Dedifferentiated amniotic fluid mesenchymal stem cell (primary cell): ENCODE results near the gene EIF5A.

Experiments used
- DNase-seq: peaks from one replicate; pipeline ENCODE4 v3.0.0-alpha.2; 2016; ENCODE audit errors: extremely low spot score

Gene EIF5A

GRCh38 chr17:7285679-7286078 is 21.7 kb upstream of the EIF5A start:
- DNase-seq: no peak

DNA sequence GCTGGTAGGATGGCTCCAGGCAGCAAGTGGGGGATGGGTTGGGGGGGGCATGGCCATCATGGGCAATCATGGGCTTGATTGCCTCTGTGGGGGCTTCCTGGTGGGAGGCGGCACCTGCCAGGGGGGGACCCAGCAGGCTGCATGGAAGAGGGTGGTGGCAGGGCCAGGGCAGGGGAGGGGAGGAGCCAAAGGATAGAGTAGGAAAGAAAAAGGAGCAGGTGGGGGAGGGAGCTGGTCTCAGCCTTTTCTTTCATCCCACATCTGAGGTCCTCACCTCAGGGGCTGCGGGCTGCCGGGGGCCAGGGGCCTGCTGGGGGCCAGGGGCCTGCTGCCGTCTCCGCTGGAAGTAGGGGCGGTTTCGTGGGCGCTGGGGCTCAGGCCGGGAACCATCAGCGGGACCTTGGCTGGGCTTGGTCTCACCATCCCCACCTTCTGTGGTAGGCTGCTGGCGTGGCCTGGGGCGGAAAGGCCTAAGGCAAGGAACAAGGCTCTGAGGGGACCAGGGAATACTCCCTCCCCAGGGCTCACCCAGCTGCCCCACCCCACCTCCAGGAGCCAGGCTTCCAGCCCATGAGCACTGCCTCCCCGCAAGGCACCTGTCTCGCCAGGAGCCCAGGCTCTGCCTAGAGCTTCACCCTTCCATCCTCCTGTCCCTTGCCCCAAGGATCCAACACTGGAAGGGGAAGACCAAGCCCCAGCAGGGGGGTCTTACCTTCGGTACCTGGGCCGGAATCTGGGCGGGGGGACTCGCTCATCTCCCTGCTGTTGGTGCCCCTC is 18.0 kb upstream of the EIF5A start:
- no peak for DNase-seq

- no peak for DNase-seq
Observed at GRCh38 chr17:7290166-7290565, 17.3 kb upstream of the EIF5A start.

GRCh38 chr17:7290685-7291084 is 16.7 kb upstream of the EIF5A start:
- DNase-seq: no peak

DNA sequence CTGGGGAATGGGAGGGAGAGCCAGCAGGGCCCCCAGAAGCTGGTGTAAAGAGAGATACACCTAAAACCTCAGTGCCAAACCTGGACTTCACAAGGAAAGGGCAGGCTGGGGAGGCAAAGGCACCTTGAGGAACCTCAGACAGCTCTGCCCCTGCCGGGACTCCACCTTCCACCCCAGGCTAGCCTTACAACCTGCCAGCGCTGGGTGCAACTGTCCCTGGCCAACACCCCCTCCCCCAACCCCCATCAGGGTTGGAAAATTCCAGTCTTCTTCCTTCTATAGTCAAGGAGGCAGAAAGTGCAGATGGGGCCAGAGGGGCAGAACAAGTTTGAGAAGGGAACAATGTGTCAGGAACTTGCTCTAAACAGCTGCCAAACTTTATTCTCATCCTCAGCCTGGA is 15.2 kb upstream of the EIF5A start:
- no peak for DNase-seq

GRCh38 chr17:7292729-7293128 is 14.7 kb upstream of the EIF5A start:
- no peak for DNase-seq

DNA sequence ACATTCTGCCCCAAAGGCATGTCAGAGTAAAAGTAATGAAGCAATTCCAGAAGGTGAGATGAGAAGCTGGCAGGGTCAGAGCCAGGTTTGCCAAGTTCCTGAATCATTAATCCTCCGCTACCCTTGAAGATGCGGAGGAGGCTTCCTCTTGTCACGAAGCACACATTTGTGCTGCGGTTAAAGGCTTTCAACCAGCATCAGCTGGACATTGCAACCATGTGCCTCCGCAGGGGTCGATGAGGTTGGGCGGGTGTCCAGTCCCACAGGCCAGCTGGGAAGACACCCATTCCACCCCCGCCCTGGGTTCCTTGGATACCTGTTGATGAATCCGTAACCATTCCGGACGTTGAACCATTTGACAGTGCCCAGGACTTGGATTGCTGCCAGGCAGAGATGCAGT is 14.3 kb upstream of the EIF5A start:
- no peak for DNase-seq

GRCh38 chr17:7293816-7294613 is 13.4 kb upstream of the EIF5A start:
- no peak for DNase-seq

- DNase-seq: no peak
Observed at GRCh38 chr17:7294614-7295153, 12.7 kb upstream of the EIF5A start, which contains the start of gene YBX2. YBX2 (minus strand) TSS chr17:7294639; CDS start chr17:7294500, 139 bp downstream.

DNA sequence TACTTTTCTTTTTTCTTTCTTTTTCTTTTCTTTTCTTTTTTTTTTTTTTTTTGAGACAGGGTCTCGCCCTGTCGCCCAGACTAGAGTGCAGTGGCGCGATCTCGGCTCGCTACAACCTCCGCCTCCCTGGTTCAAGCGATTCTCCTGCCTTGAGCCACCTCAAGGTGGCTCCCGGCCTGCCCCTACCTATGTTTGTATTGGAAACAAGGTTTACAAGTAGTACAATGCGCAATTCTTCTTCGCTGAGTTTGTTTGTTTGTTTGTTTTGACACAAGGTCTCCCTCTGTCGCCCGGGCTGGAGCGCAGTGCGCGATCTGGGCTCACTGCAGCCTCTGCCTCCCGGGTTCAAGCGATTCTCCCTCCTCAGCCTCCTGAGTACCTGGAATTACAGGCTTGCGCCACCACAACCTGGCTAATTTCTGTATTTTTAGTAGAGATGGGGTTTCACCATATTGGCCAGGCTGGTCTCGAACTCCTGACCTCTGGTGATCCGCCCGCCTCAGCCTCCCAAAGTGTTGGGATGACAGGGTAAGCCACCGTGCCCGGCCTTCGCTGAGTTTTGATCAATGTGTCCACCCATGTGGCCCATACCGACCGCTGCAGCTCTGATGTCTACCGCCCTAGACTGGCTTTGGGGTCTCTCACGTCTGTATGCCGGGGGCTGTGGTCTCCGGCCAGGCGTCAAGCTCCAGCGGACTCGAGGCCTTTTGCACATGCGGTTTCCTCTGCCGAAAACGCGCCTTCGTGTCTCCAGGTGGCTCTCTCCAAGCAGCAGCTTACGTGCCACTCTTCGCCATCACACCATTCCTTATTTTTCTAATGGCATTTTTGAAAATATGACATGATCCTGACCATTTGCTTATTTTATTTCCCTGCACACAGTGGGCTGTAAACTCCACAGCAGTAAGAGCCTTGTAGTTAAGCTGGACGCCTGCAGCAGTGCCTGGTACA is 11.9 kb upstream of the EIF5A start:
- DNase-seq: no peak

DNA sequence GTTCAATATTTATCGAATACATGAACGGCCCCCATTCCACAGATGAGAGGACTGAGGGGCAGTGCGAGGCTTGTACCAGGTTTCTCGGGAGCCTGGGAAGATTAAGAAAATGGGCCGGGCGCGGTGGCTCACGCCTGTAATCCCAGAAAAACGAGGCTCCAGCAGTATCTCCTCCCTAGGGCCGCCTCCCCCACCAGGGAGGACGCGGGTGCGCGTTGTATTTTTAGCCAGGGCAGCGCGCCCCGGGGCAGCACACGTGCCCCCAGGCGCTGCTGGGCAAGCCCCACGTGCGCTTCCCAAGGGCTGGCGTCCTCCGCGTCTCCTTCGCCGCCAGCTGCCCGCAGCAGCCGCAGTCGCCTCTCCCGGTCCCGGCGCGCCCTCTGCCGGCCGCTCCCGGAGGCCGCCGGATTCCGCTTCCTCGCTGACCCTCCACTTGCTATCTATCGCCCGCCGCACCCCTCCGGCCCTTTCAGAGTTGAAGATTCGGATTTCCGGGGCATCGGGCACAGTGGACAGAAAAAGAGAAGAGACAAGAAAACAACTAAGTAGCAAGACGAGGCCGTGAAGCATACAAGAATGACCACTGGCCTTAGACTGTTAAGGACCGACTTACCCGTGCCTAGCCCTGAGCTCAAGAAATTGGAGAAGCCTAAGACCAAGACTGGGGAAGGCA is 11.1 kb upstream of the EIF5A start:
- peak; percentile 62 for DNase-seq

DNA sequence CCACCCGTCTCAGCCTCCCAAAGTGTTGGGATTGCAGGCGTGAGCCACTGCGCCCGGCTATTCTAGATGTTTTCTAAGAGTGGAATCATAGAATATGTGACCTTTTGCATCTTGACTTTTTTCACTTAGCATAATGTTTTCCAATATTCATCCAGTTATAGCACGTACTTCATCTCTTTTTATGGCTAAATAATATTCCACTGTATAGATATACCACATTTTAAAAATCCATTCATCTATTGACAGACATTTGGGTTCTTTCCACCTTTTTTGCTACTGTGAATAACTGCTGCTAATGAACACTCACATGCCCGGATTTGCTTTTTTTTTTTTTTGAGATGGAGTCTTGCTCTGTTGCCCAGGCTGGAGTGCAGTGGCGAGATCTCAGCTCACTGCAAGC is 3.2 kb upstream of the EIF5A start:
- DNase-seq: no peak

GRCh38 chr17:7307686-7308624 is 527 bp downstream of the EIF5A start:
- DNase-seq: no peak

GRCh38 chr17:7308625-7309433 is 1.4 kb downstream of the EIF5A start:
- peak; percentile 81 for DNase-seq

- DNase-seq: no peak
Observed at GRCh38 chr17:7309628-7310027, 2.2 kb downstream of the EIF5A start.

- DNase-seq: no peak
Observed at GRCh38 chr17:7311110-7311705, 3.8 kb downstream of the EIF5A start.

- DNase-seq: no peak
Observed at GRCh38 chr17:7312432-7313087, 5.1 kb downstream of the EIF5A start.
